ENCODE data around the gene ADH1A. TPM values are rescaled to one million over a fixed set of nuclear protein-coding genes. Genes with fewer than 3 reads are reported as not detected.

The ADH1A gene
- total RNA-seq, 1 experiment from 2014 or later: not detected

DNA sequence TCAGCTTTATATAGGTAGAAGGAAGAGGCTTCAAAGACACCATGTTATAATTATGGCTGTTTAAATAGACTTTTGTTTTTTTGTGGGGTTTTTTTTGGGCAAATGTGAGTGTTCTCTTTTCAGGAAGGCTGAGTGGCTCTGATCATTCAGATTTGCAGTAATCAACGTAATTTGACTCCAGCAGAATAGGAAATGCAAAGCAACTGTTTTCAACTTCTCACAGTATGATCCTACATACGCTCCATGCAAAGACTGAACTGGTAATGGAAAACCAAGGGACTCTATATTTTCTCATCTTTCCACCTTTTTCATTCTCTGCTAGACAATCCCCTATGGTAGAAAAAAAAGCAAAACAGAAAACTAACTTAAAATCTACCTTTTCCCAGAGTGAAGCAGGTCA lies 19.6 kb upstream of the ADH1A start:
- TF ChIP-seq ELF1 (IDR thresholded peaks at IDR 0.05; ENCODE audit: borderline replicate concordance, low read depth): no peak
- no peak for TF ChIP-seq CEBPB (IDR thresholded peaks at IDR 0.05; ENCODE audit: low read depth)
- TF ChIP-seq EZH2 (IDR thresholded peaks at IDR 0.05): no peak
- no peak for TF ChIP-seq EZH2phosphoT487 (IDR thresholded peaks at IDR 0.05; ENCODE audit: borderline replicate concordance)
- no peak for TF ChIP-seq CBX3 (IDR thresholded peaks at IDR 0.05; ENCODE audit: low read depth)
- TF ChIP-seq, protein P1, sequence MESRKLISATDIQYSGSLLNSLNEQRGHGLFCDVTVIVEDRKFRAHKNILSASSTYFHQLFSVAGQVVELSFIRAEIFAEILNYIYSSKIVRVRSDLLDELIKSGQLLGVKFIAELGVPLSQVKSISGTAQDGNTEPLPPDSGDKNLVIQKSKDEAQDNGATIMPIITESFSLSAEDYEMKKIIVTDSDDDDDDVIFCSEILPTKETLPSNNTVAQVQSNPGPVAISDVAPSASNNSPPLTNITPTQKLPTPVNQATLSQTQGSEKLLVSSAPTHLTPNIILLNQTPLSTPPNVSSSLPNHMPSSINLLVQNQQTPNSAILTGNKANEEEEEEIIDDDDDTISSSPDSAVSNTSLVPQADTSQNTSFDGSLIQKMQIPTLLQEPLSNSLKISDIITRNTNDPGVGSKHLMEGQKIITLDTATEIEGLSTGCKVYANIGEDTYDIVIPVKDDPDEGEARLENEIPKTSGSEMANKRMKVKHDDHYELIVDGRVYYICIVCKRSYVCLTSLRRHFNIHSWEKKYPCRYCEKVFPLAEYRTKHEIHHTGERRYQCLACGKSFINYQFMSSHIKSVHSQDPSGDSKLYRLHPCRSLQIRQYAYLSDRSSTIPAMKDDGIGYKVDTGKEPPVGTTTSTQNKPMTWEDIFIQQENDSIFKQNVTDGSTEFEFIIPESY (IDR thresholded peaks at IDR 0.05; ENCODE audit: extremely low read depth, insufficient replicate concordance, low read length): no peak
- no peak for TF ChIP-seq EGR1 (IDR thresholded peaks at IDR 0.05; ENCODE audit: low read depth)
- no peaks in the 10 kb centered on the region for H3K9me2 ChIP-seq (ENCODE audit: insufficient read depth)
- ChIA-PET RAD21 (ENCODE audit: low non-redundant PET in 1 of 2, low total read pairs in 2 of 2, uncharacterized antibody in 2 of 2, unreplicated experiment in 2 of 2) (no interaction called here), POLR2A (no interaction called here), CTCF (no interaction called here)
- H4K20me1 ChIP-seq (ENCODE audit: insufficient read depth): no peaks in the 10 kb centered on the region
- no peak overlapping the region for H2AFZ ChIP-seq (ENCODE audit: low read depth, low read length, poor library complexity, severe bottlenecking)
- intact Hi-C loops (cut with micrococcal nuclease): no loop called here
- no peak overlapping the region for H3K4me2 ChIP-seq (ENCODE audit: low read length)
- ATAC-seq (no peak), DNase-seq (ENCODE audit: low read depth, low spot score) (no peak)
- no peak overlapping the region for H3K4me3 ChIP-seq (replicated peaks in 1 of 2; ENCODE audit: low read depth in 1 of 2, low read length in 2 of 2)
- no peaks in the 10 kb centered on the region for H3K27me3 ChIP-seq (ENCODE audit: insufficient read depth, low read length)
- no peaks in the 10 kb centered on the region for H3K36me3 ChIP-seq (ENCODE audit: control insufficient read depth in 1 of 2, insufficient read depth in 2 of 2, low read length in 2 of 2)
- H3K27ac ChIP-seq (ENCODE audit: low read depth, low read length): no peak overlapping the region
- no peaks in the 10 kb centered on the region for H3K4me1 ChIP-seq (ENCODE audit: control insufficient read depth in 1 of 2, insufficient read depth in 2 of 2, low read length in 2 of 2)
- BruUV-seq (replicated peaks): no TSS peak
- no peaks in the 10 kb centered on the region for H3K9me3 ChIP-seq (ENCODE audit: control insufficient read depth in 1 of 2, insufficient read depth in 1 of 2, low read depth in 1 of 2, low read length in 2 of 2)
- no peak overlapping the region for H3K9ac ChIP-seq (ENCODE audit: low read length)
- no peaks in the 10 kb centered on the region for H3K79me2 ChIP-seq (ENCODE audit: insufficient read depth, low read length)

DNA sequence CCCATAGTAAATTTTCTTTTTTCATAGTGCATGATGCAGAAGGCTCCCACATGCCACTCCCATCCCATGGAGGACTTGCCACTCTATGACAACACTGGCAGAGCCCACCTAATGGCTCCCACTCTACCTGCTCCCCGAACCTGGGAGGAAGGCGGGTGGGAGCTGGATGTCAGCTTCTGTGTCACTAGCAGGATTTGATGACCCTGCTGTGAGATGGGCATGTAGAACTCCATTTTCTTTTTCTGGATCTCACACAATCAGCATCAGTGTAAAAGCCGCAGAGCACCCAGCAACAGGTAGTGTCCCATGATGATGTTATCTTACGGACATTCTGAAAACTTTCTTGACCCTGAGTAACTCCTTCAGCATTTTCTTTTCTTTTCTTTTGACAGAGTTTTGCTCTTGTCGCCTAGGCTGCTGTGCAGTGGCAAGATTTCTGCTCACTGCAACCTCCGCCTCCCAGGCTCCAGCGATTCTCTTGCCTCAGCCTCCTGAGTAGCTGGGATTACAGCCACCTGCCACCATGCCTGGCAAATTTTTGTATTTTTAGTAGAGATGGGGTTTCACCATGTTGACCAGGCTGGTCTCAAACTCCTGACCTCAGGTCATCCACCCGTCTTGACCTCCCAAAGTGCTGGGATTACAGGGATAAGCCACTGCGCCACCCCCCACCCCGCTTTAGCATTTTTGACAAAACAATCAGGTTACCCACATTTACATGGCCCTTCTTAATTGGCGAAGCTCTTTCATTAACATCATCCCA lies 15.0 kb upstream of the ADH1A start:
- Histone ChIP-seq H3K4me3 (replicated peaks in 1 of 2; ENCODE audit: low read depth in 1 of 2, low read length in 2 of 2) (no peak overlapping the region), H3K27ac (ENCODE audit: low read depth, low read length) (no peak overlapping the region)

More for the DNA sequence above, 15.0 kb upstream of the ADH1A start:
- Histone ChIP-seq H3K9me3 (ENCODE audit: control insufficient read depth in 1 of 2, insufficient read depth in 1 of 2, low read depth in 1 of 2, low read length in 2 of 2) (no peaks in the 10 kb centered on the region), H2AFZ (ENCODE audit: low read depth, low read length, poor library complexity, severe bottlenecking) (no peak overlapping the region), H3K36me3 (ENCODE audit: control insufficient read depth in 1 of 2, insufficient read depth in 2 of 2, low read length in 2 of 2) (no peaks in the 10 kb centered on the region), H4K20me1 (ENCODE audit: insufficient read depth) (no peaks in the 10 kb centered on the region), H3K4me1 (ENCODE audit: control insufficient read depth in 1 of 2, insufficient read depth in 2 of 2, low read length in 2 of 2) (no peaks in the 10 kb centered on the region), H3K9ac (ENCODE audit: low read length) (no peak overlapping the region), H3K9me2 (ENCODE audit: insufficient read depth) (no peaks in the 10 kb centered on the region), H3K4me2 (ENCODE audit: low read length) (no peak overlapping the region), H3K27me3 (ENCODE audit: insufficient read depth, low read length) (no peaks in the 10 kb centered on the region), H3K79me2 (ENCODE audit: insufficient read depth, low read length) (no peaks in the 10 kb centered on the region)
- CTCF ChIA-PET: no interaction called here
- POLR2A ChIA-PET: no interaction called here
- TF ChIP-seq, protein P2, sequence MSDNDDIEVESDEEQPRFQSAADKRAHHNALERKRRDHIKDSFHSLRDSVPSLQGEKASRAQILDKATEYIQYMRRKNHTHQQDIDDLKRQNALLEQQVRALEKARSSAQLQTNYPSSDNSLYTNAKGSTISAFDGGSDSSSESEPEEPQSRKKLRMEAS (IDR thresholded peaks at IDR 0.05): no peak
- TF ChIP-seq CEBPB (IDR thresholded peaks at IDR 0.05; ENCODE audit: low read depth) (no peak), SRF (IDR thresholded peaks at IDR 0.05; ENCODE audit: low read depth) (no peak)
- TF ChIP-seq, protein P3, sequence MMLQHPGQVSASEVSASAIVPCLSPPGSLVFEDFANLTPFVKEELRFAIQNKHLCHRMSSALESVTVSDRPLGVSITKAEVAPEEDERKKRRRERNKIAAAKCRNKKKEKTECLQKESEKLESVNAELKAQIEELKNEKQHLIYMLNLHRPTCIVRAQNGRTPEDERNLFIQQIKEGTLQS (IDR thresholded peaks at IDR 0.05): no peak
- BruUV-seq (replicated peaks): no TSS peak
- no peak for DNase-seq (ENCODE audit: low read depth, low spot score)
- no peak for ATAC-seq
- RAD21 ChIA-PET (ENCODE audit: low non-redundant PET in 1 of 2, low total read pairs in 2 of 2, uncharacterized antibody in 2 of 2, unreplicated experiment in 2 of 2): no interaction called here
- intact Hi-C loops (cut with micrococcal nuclease): no loop called here

Data from HCT116 (cell line).